NCI-H2227 (cell line): ENCODE measurements around the gene OSBPL10.

Experiments
- DNase-seq: peaks from one replicate; lab custom pipeline; 2025; ENCODE audit not compliant: unreplicated experiment; lab: John Stamatoyannopoulos, UW

Gene OSBPL10

GRCh38 chr3:31753050-31753425, 228.0 kb downstream of the OSBPL10 start:
- no peak for DNase-seq

- DNase-seq, result no peak
These were observed 228.6 kb downstream of the OSBPL10 start for GRCh38 chr3:31752305-31753049.

- no peak for DNase-seq
These were observed 230.7 kb downstream of the OSBPL10 start for GRCh38 chr3:31750341-31750740.

GRCh38 chr3:31748933-31749295, 232.1 kb downstream of the OSBPL10 start:
- peak; percentile 45 for DNase-seq

GRCh38 chr3:31748281-31748932, 232.7 kb downstream of the OSBPL10 start:
- peak; percentile 23 for DNase-seq

GRCh38 chr3:31747785-31748184, 233.3 kb downstream of the OSBPL10 start:
- DNase-seq, result no peak

GRCh38 chr3:31744913-31745312, 236.1 kb downstream of the OSBPL10 start:
- DNase-seq, result no peak

GRCh38 chr3:31743331-31744089, 237.6 kb downstream of the OSBPL10 start:
- no peak for DNase-seq

- DNase-seq, result no peak
These were observed 240.7 kb downstream of the OSBPL10 start for GRCh38 chr3:31740397-31740796.

GRCh38 chr3:31738412-31738811, 242.7 kb downstream of the OSBPL10 start:
- no peak for DNase-seq

GRCh38 chr3:31735667-31736066, 245.4 kb downstream of the OSBPL10 start:
- no peak for DNase-seq

GRCh38 chr3:31733234-31733667, 247.8 kb downstream of the OSBPL10 start:
- DNase-seq, result no peak

- DNase-seq, result no peak
These were observed 248.5 kb downstream of the OSBPL10 start for GRCh38 chr3:31732548-31732947.

- no peak for DNase-seq
These were observed 251.5 kb downstream of the OSBPL10 start for GRCh38 chr3:31729573-31729972.

GRCh38 chr3:31729082-31729481, 252.0 kb downstream of the OSBPL10 start:
- no peak for DNase-seq

GRCh38 chr3:31728403-31728802, 252.7 kb downstream of the OSBPL10 start:
- no peak for DNase-seq

GRCh38 chr3:31725976-31726375, 255.1 kb downstream of the OSBPL10 start:
- no peak for DNase-seq

GRCh38 chr3:31725568-31725967, 255.5 kb downstream of the OSBPL10 start:
- no peak for DNase-seq

- no peak for DNase-seq
These were observed 256.4 kb downstream of the OSBPL10 start for GRCh38 chr3:31724651-31725050.

- DNase-seq, result no peak
These were observed 256.9 kb downstream of the OSBPL10 start for GRCh38 chr3:31724116-31724515.

GRCh38 chr3:31723701-31724100, 257.4 kb downstream of the OSBPL10 start:
- DNase-seq, result no peak

GRCh38 chr3:31721676-31722075, 259.4 kb downstream of the OSBPL10 start:
- DNase-seq, result no peak
